GM23338 (cell line): ENCODE measurements around the gene PACSIN3. TPM values are rescaled to one million over a fixed set of nuclear protein-coding genes. Genes with fewer than 3 reads are reported as not detected.
"Not testable (repeated sequence)": the region's sequence is repeated elsewhere in the genome, so short reads cannot be mapped to it uniquely, and the experiment has no call there.

Experiments used
- ATAC-seq: fragments of 200-7000 bp; cut with Tn5 transposase; 3 replicates; pipeline ENCODE4 v1.9.1; 2020
- DNase-seq: peaks from one replicate; pipeline ENCODE4 v3.0.0-alpha.2; 2015; ENCODE audit warnings: low spot score
- H2AFZ ChIP-seq: fragments of 200-600 bp; sonication (generic); 2 replicates; pipeline ENCODE4 v1.8.0; 2016; ENCODE audit warnings: antibody characterized with exemption, mild to moderate bottlenecking, moderate library complexity
- H3F3A ChIP-seq: fragments of 200-600 bp; sonication (generic); replicated peaks from 2 replicates; pipeline ENCODE4 v1.8.0; 2017; ENCODE audit warnings: antibody characterized with exemption, mixed run types, low read depth
- H3K27ac ChIP-seq: fragments of 200-600 bp; sonication (generic); 2 replicates; pipeline ENCODE4 v1.6.1; 2016; ENCODE audit warnings: low read depth
- H3K27me3 ChIP-seq: fragments of 200-600 bp; sonication (generic); 2 replicates; pipeline ENCODE4 v1.8.0; 2016; ENCODE audit warnings: mild to moderate bottlenecking, mixed run types, moderate library complexity; ENCODE audit not compliant: insufficient read depth
- H3K36me3 ChIP-seq: fragments of 200-600 bp; sonication (generic); 2 replicates; pipeline ENCODE4 v1.8.0; 2016; ENCODE audit warnings: mild to moderate bottlenecking; ENCODE audit not compliant: insufficient read depth
- H3K4me1 ChIP-seq: fragments of 200-600 bp; sonication (generic); 2 replicates; pipeline ENCODE4 v1.8.0; 2016; ENCODE audit warnings: mild to moderate bottlenecking, moderate library complexity; ENCODE audit not compliant: insufficient read depth
- H3K4me2 ChIP-seq: fragments of 200-600 bp; sonication (generic); 2 replicates; pipeline ENCODE4 v1.7.1; 2017; ENCODE audit warnings: mixed run types
- H3K4me3 ChIP-seq: fragments of 200-600 bp; sonication (generic); 2 replicates; pipeline ENCODE4 v1.6.1; 2016; ENCODE audit warnings: mixed run types
- H3K79me2 ChIP-seq: fragments of 200-600 bp; sonication (generic); replicated peaks from 2 replicates; pipeline ENCODE4 v1.8.0; 2017; ENCODE audit warnings: mild to moderate bottlenecking; ENCODE audit not compliant: insufficient read depth
- H3K9me2 ChIP-seq: fragments of 200-600 bp; sonication (generic); 2 replicates; pipeline ENCODE4 v1.8.0; 2017; ENCODE audit not compliant: insufficient read depth
- H4K20me1 ChIP-seq: fragments of 200-600 bp; sonication (generic); replicated peaks from 2 replicates; pipeline ENCODE4 v1.8.0; 2017; ENCODE audit warnings: mild to moderate bottlenecking; ENCODE audit not compliant: insufficient read depth
- H3K27ac Mint-ChIP-seq: 2 replicates; pipeline ENCODE4 v1.8.0; 2020; ENCODE audit warnings: inconsistent platforms, mild to moderate bottlenecking, moderate library complexity, mixed read lengths
- H3K27me3 Mint-ChIP-seq: 3 replicates; pipeline ENCODE4 v1.8.0; 2022; ENCODE audit warnings: low read depth, mild to moderate bottlenecking, moderate library complexity, mixed read lengths, inconsistent platforms; ENCODE audit not compliant: insufficient read depth, poor library complexity
- H3K36me3 Mint-ChIP-seq: 3 replicates; pipeline ENCODE4 v1.8.0; 2021; ENCODE audit warnings: low read depth, mild to moderate bottlenecking, inconsistent platforms, moderate library complexity, mixed read lengths
- H3K4me1 Mint-ChIP-seq: 3 replicates; pipeline ENCODE4 v1.8.0; 2020; ENCODE audit warnings: mild to moderate bottlenecking, inconsistent platforms, mixed read lengths
- H3K4me3 Mint-ChIP-seq: 3 replicates; pipeline ENCODE4 v1.8.0; 2021; ENCODE audit warnings: moderate library complexity, mild to moderate bottlenecking, inconsistent platforms, mixed read lengths
- H3K9me3 Mint-ChIP-seq: 3 replicates; pipeline ENCODE4 v1.8.0; 2020; ENCODE audit warnings: moderate library complexity, mild to moderate bottlenecking, inconsistent platforms, mixed read lengths
- CREB1 ChIP-seq: fragments of 250-450 bp; sonication (Bioruptor Pico); IDR thresholded peaks from 2 replicates; pipeline ENCODE4 v1.5.0; 2020; ENCODE audit warnings: low read depth, mild to moderate bottlenecking, moderate library complexity
- CTCF ChIP-seq, 2 experiments: fragments of 200-600 bp in 1 of 2; sonication (generic) in 1 of 2; conservative IDR thresholded peaks; 2 replicates each; pipeline versions ENCODE4 v1.5.1 to v1.6.1; 2016 to 2017; ENCODE audit warnings: antibody characterized with exemption in 2 of 2, low read depth in 2 of 2, mild to moderate bottlenecking in 2 of 2, moderate library complexity in 1 of 2
- EZH2phosphoT487 ChIP-seq: fragments of 200-600 bp; sonication (generic); IDR thresholded peaks from one replicate; pipeline ENCODE4 v1.8.1; 2018; ENCODE audit warnings: antibody characterized with exemption; ENCODE audit not compliant: unreplicated experiment
- JUNB ChIP-seq: IDR thresholded peaks from one replicate; pipeline ENCODE4 v1.6.1; 2016; ENCODE audit warnings: antibody characterized with exemption; ENCODE audit not compliant: unreplicated experiment
- NANOG ChIP-seq: IDR thresholded peaks from 2 replicates; pipeline ENCODE4 v1.6.1; 2016; ENCODE audit warnings: antibody characterized with exemption, borderline replicate concordance
- POLR2AphosphoS5 ChIP-seq: IDR thresholded peaks from 2 replicates; pipeline ENCODE4 v1.6.1; 2016; ENCODE audit warnings: antibody characterized with exemption, low read depth
- REST ChIP-seq: IDR thresholded peaks from one replicate; pipeline ENCODE4 v1.6.1; 2018; ENCODE audit warnings: antibody characterized with exemption; ENCODE audit not compliant: unreplicated experiment
- ZNF114 ChIP-seq: fragments of 250-450 bp; sonication (Bioruptor Pico); IDR thresholded peaks from 2 replicates; pipeline ENCODE4 v1.5.0; 2020; ENCODE audit warnings: mild to moderate bottlenecking, moderate library complexity
- ZNF331 ChIP-seq: fragments of 250-450 bp; sonication (Bioruptor Pico); IDR thresholded peaks from 2 replicates; pipeline ENCODE4 v1.5.0; 2020; ENCODE audit warnings: low read depth, mild to moderate bottlenecking, moderate library complexity
- ZNF462 ChIP-seq: fragments of 250-450 bp; sonication (Bioruptor Pico); IDR thresholded peaks from 2 replicates; pipeline ENCODE4 v1.5.0; 2020; ENCODE audit warnings: mild to moderate bottlenecking, moderate library complexity
- polyA plus RNA-seq: library from polyadenylated mRNA; unstranded; fragments of >200 nt; fragmentation: Nextera tagmentation; extraction: Ambion mirVana; gene quantifications from 2 replicates; pipeline ENCODE4 v1.2.1, GENCODE V29; 2016
- total RNA-seq: library from RNA; depleted of rRNA; stranded (reverse); fragments of >200 nt; shearing (Covaris generic); gene quantifications from 2 replicates; pipeline ENCODE4 v1.2.3, GENCODE V29; 2014

Gene PACSIN3
- total and polyA plus RNA-seq, 2 experiments from 2014 or later = 39.6 to 72.1 TPM

- H3K79me2 ChIP-seq, H3K36me3 ChIP-seq, H3K4me2 ChIP-seq, H3K4me3 ChIP-seq, H3K4me1 Mint-ChIP-seq, H2AFZ ChIP-seq, H3K27me3 ChIP-seq, H3K4me3 Mint-ChIP-seq, H3K36me3 Mint-ChIP-seq, H4K20me1 ChIP-seq, H3F3A ChIP-seq, ATAC-seq, DNase-seq, H3K27me3 Mint-ChIP-seq, H3K27ac ChIP-seq, H3K9me3 Mint-ChIP-seq, H3K27ac Mint-ChIP-seq, H3K9me2 ChIP-seq: not testable (repeated sequence)
- peaks cover 11% of the 10 kb centered on the region for H3K4me1 ChIP-seq
Measured at GRCh38 chr11:47208008-47208552, 21.8 kb upstream of the PACSIN3 start.

- no peaks in the 10 kb centered on the region for H4K20me1 ChIP-seq
- Mint-ChIP-seq H3K9me3 (no peaks in the 10 kb centered on the region), H3K27ac (no peak overlapping the region), H3K27me3 (peaks cover 9% of the 10 kb centered on the region), H3K4me1 (peaks cover 10% of the 10 kb centered on the region), H3K4me3 (no peak overlapping the region), H3K36me3 (no peaks in the 10 kb centered on the region)
- no peaks in the 10 kb centered on the region for H3K9me2 ChIP-seq
- H3K4me1 ChIP-seq = peaks cover 11% of the 10 kb centered on the region
- DNase-seq = no peak
- no peak for TF ChIP-seq CREB1
- no peak for TF ChIP-seq ZNF331 (CRISPR knock-in tag)
- TF ChIP-seq REST = no peak
- no peak for TF ChIP-seq ZNF114 (CRISPR knock-in tag)
- TF ChIP-seq POLR2AphosphoS5 = no peak
- TF ChIP-seq EZH2phosphoT487 = no peak
- no peak for TF ChIP-seq NANOG
- TF ChIP-seq ZNF462 (CRISPR knock-in tag) = no peak
- TF ChIP-seq CTCF (conservative IDR thresholded peaks at IDR 0.05; ENCODE audit: low read depth in 2 of 2) = no peak
- no peak for TF ChIP-seq JUNB
- no peak overlapping the region for H3K4me3 ChIP-seq
- no peak overlapping the region for H3K4me2 ChIP-seq
- no peaks in the 10 kb centered on the region for H3K36me3 ChIP-seq
- H3K79me2 ChIP-seq = no peaks in the 10 kb centered on the region
- H3F3A ChIP-seq = no peaks in the 10 kb centered on the region
- H3K27me3 ChIP-seq = no peaks in the 10 kb centered on the region
- no peak overlapping the region for H3K27ac ChIP-seq
- no peak overlapping the region for H2AFZ ChIP-seq
- no peak for ATAC-seq
Measured at GRCh38 chr11:47207459-47207858, 21.2 kb upstream of the PACSIN3 start.
